Subcutaneous abdominal adipose tissue (tissue), 5 donors: ENCODE data around the gene CDH12.
A peak's percentile ranks its signal among the peaks of the same experiment; 100 is the strongest.
"Not testable (repeated sequence)": the region's sequence is repeated elsewhere in the genome, so short reads cannot be mapped to it uniquely, and the experiment has no call there.

Experiments used
- H3K27ac ChIP-seq: one replicate; pipeline ENCODE4 v1.7.0; 2013; ENCODE audit warnings: low read depth, mild to moderate bottlenecking, inconsistent platforms, low read length, moderate library complexity
- H3K27me3 ChIP-seq, 5 donors: one replicate each; pipeline ENCODE4 v1.7.0; 2013; ENCODE audit warnings: low read length in 5 of 5, inconsistent platforms in 1 of 5; ENCODE audit not compliant: control insufficient read depth in 5 of 5, insufficient read depth in 4 of 5
- H3K36me3 ChIP-seq, 5 donors: one replicate each; pipeline ENCODE4 v1.7.0; 2013; ENCODE audit warnings: low read length in 5 of 5; ENCODE audit not compliant: control insufficient read depth in 5 of 5, insufficient read depth in 5 of 5
- H3K4me1 ChIP-seq, 5 donors: one replicate each; pipeline ENCODE4 v1.7.0; 2013; ENCODE audit warnings: low read length in 5 of 5, mild to moderate bottlenecking in 3 of 5, moderate library complexity in 1 of 5; ENCODE audit not compliant: control insufficient read depth in 5 of 5, insufficient read depth in 5 of 5
- H3K4me3 ChIP-seq, 5 donors: one replicate each; pipeline ENCODE4 v1.7.0; 2013; ENCODE audit warnings: low read length in 5 of 5, low read depth in 1 of 5
- H3K9ac ChIP-seq, 5 donors: one replicate each; pipeline ENCODE4 v1.7.0; 2013; ENCODE audit warnings: low read length in 5 of 5, mild to moderate bottlenecking in 4 of 5, moderate library complexity in 3 of 5
- H3K9me3 ChIP-seq, 5 donors: one replicate each; pipeline ENCODE4 v1.7.0; 2013; ENCODE audit warnings: low read length in 5 of 5; ENCODE audit not compliant: control insufficient read depth in 5 of 5
- donor health status: healthy.
- donor health status: healthy.
- donor health status: healthy.
- donor health status: healthy.
- donor health status: healthy.

The CDH12 gene

GRCh38 chr5:22852807-22853660 lies at the start of gene CDH12:
Gene CDH12, minus strand, starts transcription at chr5:22853344.
- Histone ChIP-seq H3K4me1 (peaks cover 0 to 11% (median 9%) of the 10 kb centered on the region in 5 donors), H3K9me3 (no peaks in the 10 kb centered on the region), H3K27me3 (peaks cover 0 to 3% (median 0%) of the 10 kb centered on the region in 5 donors), H3K9ac (peak within 1 kb of the TSS in 1 of 5 donors; percentile 10), H3K27ac (no peak within 1 kb of the TSS), H3K36me3 (no peaks in the 10 kb centered on the region), H3K4me3 (peak within 1 kb of the TSS; percentile 40 to 67 (median 51))

- H3K4me3 ChIP-seq: no peak overlapping the region
- H3K27me3 ChIP-seq: no peaks in the 10 kb centered on the region
- no peak overlapping the region for H3K9ac ChIP-seq
- H3K36me3 ChIP-seq: no peaks in the 10 kb centered on the region
- peaks cover 0 to 8% (median 0%) of the 10 kb centered on the region in 5 donors for H3K9me3 ChIP-seq
- peaks cover 0 to 8% (median 0%) of the 10 kb centered on the region in 5 donors for H3K4me1 ChIP-seq
- no peak overlapping the region for H3K27ac ChIP-seq
Measured at GRCh38 chr5:22901885-22902284, 48.7 kb upstream of the CDH12 start.

- Histone ChIP-seq H3K27me3 (no peaks in the 10 kb centered on the region), H3K9ac (no peak overlapping the region), H3K36me3 (no peaks in the 10 kb centered on the region), H3K9me3 (peaks cover 0 to 8% (median 0%) of the 10 kb centered on the region in 5 donors), H3K27ac (no peak overlapping the region), H3K4me3 (no peak overlapping the region), H3K4me1 (peaks cover 0 to 8% (median 0%) of the 10 kb centered on the region in 5 donors)
Measured at GRCh38 chr5:22900801-22901310, 47.7 kb upstream of the CDH12 start.

- H3K27ac ChIP-seq: no peak overlapping the region
- peaks cover 0 to 6% (median 0%) of the 10 kb centered on the region in 5 donors for H3K4me1 ChIP-seq
- no peak overlapping the region for H3K4me3 ChIP-seq
Measured at GRCh38 chr5:22899341-22899740, 46.2 kb upstream of the CDH12 start.

GRCh38 chr5:22896152-22896551 lies 43.0 kb upstream of the CDH12 start:
- Histone ChIP-seq H3K4me3 (no peak overlapping the region), H3K4me1 (peaks cover 0 to 8% (median 0%) of the 10 kb centered on the region in 5 donors), H3K27me3 (no peaks in the 10 kb centered on the region), H3K9ac (no peak overlapping the region), H3K36me3 (no peaks in the 10 kb centered on the region), H3K9me3 (peaks cover 0 to 5% (median 0%) of the 10 kb centered on the region in 5 donors), H3K27ac (no peak overlapping the region)

More at GRCh38 chr5:22899341-22899740, 46.2 kb upstream of the CDH12 start:
- Histone ChIP-seq H3K9me3 (peaks cover 0 to 8% (median 0%) of the 10 kb centered on the region in 5 donors), H3K9ac (no peak overlapping the region), H3K27me3 (no peaks in the 10 kb centered on the region), H3K36me3 (no peaks in the 10 kb centered on the region)

- Histone ChIP-seq H3K27me3 (no peaks in the 10 kb centered on the region), H3K9ac (no peak overlapping the region), H3K4me1 (peaks cover 0 to 8% (median 0%) of the 10 kb centered on the region in 5 donors), H3K27ac (no peak overlapping the region), H3K9me3 (no peaks in the 10 kb centered on the region), H3K36me3 (no peaks in the 10 kb centered on the region), H3K4me3 (no peak overlapping the region)
Measured at GRCh38 chr5:22892441-22892840, 39.3 kb upstream of the CDH12 start.

- no peak overlapping the region for H3K4me3 ChIP-seq
- peaks cover 0 to 8% (median 0%) of the 10 kb centered on the region in 5 donors for H3K4me1 ChIP-seq
- H3K9me3 ChIP-seq: no peaks in the 10 kb centered on the region
- no peak overlapping the region for H3K9ac ChIP-seq
- no peaks in the 10 kb centered on the region for H3K27me3 ChIP-seq
- no peak overlapping the region for H3K27ac ChIP-seq
- H3K36me3 ChIP-seq: no peaks in the 10 kb centered on the region
Measured at GRCh38 chr5:22889720-22890119, 36.6 kb upstream of the CDH12 start.

GRCh38 chr5:22887566-22887965 lies 34.4 kb upstream of the CDH12 start:
- H3K4me3 ChIP-seq: no peak overlapping the region
- no peak overlapping the region for H3K9ac ChIP-seq
- no peak overlapping the region for H3K27ac ChIP-seq
- no peaks in the 10 kb centered on the region for H3K36me3 ChIP-seq
- peaks cover 0 to 6% (median 0%) of the 10 kb centered on the region in 5 donors for H3K4me1 ChIP-seq
- H3K27me3 ChIP-seq: no peaks in the 10 kb centered on the region
- H3K9me3 ChIP-seq: no peaks in the 10 kb centered on the region

- not testable (repeated sequence) for H3K9ac ChIP-seq, H3K27me3 ChIP-seq, H3K4me3 ChIP-seq, H3K36me3 ChIP-seq, H3K4me1 ChIP-seq, H3K27ac ChIP-seq, H3K9me3 ChIP-seq
Measured at GRCh38 chr5:22858911-22859310, 5.8 kb upstream of the CDH12 start.

- Histone ChIP-seq H3K27ac (no peak overlapping the region), H3K27me3 (peaks cover 0 to 3% (median 0%) of the 10 kb centered on the region in 5 donors), H3K9me3 (no peaks in the 10 kb centered on the region), H3K4me3 (no peak overlapping the region), H3K36me3 (no peaks in the 10 kb centered on the region), H3K9ac (no peak overlapping the region), H3K4me1 (peaks cover 0 to 11% (median 9%) of the 10 kb centered on the region in 5 donors)
Measured at GRCh38 chr5:22855824-22856223, 2.7 kb upstream of the CDH12 start.
